ENCODE data around the gene TSGA10IP.
"Not testable (repeated sequence)": the region's sequence is repeated elsewhere in the genome, so short reads cannot be mapped to it uniquely, and the experiment has no call there.

The TSGA10IP gene

DNA sequence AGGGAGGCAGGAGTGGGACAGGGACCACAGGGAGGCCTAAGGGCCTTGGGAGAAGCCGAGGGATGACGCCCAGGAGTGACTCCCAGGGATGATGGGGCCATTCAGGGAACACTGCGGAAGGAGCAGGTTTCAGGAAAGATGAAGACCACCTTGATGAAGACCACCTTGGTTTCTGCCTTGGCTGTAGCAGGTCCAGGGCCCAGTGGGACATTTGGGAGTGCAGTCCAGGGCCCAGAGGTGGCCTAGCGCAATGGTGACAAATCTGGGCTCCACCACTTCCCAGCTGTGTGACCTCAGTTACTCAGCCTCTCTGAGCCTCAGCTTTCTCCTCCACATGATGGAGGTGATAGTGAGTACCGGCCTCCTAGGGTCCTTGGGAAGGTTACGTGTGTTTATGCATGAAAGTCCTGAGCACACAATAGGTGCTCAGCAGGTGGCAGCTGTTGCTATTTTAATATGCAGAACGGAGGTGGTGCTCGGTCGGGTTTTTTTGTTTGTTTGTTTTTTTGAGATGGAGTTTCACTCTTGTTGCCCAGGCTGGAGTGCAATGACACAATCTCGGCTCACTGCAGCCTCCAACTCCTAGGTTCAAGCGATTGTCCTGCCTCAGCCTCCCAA, 770 bp downstream of the TSGA10IP start:
- FAIRE-seq (no peak), DNase-seq (ENCODE audit: low spot score) (no peak)

DNA sequence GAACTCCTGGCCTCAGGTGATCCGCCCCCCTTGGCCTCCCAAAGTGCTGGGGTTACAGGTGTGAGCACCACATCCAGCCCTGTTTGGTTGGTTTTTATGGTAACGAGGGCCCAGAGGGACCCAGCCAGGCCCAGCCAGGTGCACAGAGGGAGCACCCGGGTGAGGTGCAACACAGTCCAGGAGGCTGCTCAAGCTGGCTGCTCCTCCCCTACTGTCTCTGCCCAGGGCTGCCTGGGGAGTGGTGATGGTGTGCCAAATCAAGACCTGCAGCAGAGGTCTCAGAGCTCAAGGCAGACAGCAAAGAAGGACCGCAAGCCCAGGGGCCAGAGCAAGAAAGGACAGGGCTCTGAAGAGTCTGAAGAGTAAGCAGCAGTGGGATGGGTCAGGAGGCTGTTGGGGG, 1.4 kb downstream of the TSGA10IP start:
- DNase-seq (ENCODE audit: low spot score) (no peak), FAIRE-seq (no peak)

DNA sequence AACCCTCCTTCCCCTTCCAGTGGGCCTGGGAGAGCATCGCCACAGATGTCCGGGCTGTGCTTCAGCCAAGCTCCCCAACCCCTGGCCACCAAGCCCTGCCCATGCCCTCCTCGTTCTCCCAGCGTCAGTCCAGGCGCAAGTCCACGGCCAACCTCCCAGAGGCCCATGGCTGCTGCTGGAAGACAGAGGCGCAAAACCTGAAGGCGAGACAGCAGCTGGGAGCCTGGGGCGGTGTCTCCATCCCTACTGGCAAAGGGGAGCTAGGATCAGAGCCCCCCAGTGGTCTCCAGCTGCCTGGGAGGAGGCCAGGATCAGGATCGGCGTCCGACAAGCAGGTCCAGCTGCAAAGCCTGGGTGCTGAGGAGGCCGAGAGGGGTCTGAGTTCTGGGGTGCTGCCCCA, 1.9 kb downstream of the TSGA10IP start:
- no peak for DNase-seq (ENCODE audit: low spot score)

DNA sequence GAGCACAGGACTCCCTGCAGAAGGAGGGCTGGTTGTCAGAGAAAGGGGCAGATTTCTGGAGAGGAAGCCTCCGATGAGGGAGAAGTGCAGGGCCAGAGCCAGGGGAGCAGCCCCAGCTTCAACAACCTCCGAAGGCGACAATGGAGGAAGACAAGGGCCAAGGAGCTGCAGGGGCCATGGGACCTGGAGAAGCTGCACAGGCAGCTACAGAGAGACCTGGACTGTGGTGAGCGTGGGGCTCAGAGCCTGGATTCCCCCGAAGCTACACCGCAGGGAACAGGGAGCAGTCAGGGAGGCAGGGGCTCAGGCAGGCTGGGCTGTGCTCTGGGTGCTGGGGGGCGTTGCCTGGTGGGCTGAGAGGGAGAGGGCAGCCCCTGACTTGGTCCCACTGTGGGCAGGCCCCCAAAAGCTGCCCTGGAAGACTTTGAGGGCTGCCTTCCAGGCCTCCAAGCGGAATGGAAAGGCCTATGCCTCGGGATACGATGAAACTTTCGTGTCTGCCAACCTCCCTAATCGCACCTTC, 2.4 kb downstream of the TSGA10IP start:
- no peak for DNase-seq (ENCODE audit: low spot score)
- FAIRE-seq, result no peak

More for the DNA sequence above, 1.9 kb downstream of the TSGA10IP start:
- no peak for FAIRE-seq

DNA sequence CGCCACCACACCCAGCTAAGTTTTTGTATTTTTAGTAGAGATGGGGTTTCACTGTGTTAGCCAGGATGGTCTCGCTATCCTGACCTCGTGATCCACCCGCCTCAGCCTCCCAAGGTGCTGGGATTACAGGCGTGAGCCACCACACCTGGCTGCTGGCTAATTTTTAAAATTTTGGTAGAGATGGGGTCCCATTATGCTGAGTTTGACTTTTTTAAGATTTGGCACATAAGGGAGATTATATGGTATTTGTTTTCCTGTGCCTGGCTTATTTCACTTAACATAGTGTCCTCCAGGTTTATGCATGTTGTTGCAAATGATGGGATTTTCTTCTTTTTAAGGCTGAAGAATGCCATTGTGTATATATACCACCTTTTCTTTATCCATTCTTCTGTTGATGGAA, 5.4 kb downstream of the TSGA10IP start:
- not testable (repeated sequence) for FAIRE-seq; DNase-seq (ENCODE audit: low spot score)

DNA sequence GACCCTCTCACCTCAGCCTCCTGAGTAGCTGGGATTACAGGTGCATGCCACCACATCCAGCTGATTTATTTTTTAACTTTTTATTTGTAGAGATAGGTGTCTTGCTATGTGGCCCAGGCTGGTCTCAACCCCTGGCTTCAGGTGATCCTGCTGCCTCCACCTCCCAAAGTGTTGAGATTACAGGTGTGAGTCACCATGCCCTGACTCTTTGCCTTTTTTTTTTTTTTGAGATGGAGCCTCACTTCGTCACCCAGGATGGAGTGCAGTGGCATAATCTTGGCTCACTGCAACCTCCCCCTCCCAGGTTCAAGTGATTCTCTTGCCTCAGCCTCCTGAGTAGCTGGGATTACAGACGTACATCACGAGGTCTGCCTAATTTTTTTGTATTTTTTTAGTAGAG, 6.4 kb downstream of the TSGA10IP start:
- not testable (repeated sequence) for DNase-seq (ENCODE audit: low spot score); FAIRE-seq

DNA sequence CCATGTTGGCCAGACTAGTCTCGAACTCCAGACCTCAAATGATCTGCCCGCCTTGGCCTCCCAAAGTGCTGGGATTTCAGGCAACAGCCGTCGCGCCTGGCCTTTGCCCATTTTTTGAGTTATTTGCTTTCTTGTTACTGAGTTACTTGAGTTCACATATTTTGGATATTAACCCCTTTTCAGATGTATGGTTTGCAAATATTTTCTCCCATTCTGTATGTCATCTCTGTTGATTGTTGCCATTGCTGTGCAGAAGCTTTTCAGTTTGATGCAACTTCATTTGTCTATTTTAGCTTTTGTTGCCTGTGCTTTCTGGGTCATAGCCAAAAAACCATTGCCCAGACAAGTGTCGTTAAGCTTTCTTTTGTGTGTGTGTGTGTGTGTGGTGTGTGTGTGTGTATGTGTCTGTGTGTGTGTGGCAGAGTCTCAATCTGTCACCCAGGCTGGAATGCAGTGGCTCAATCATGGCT, 6.8 kb downstream of the TSGA10IP start:
- FAIRE-seq (no peak), DNase-seq (ENCODE audit: low spot score) (no peak)

DNA sequence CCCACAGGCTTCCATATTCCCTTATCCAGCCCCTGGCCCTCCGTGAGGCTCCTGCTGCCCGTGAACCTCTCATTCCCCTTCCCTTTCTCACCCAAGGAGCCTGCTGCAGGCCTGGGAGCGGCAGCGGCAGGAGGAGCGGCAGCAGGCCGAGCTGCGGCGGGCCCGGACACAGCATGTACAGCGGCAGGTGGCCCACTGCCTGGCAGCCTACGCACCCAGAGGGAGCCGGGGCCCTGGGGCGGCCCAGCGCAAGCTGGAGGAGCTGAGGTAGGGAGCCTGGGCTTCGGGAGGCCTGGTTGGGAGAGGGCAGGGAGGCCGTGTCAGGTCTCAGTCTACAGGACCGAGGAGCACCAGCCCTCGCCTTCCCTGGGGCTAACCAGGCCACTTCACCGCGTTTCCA, 8.2 kb downstream of the TSGA10IP start:
- FAIRE-seq, result no peak
- no peak for DNase-seq (ENCODE audit: low spot score)

DNA sequence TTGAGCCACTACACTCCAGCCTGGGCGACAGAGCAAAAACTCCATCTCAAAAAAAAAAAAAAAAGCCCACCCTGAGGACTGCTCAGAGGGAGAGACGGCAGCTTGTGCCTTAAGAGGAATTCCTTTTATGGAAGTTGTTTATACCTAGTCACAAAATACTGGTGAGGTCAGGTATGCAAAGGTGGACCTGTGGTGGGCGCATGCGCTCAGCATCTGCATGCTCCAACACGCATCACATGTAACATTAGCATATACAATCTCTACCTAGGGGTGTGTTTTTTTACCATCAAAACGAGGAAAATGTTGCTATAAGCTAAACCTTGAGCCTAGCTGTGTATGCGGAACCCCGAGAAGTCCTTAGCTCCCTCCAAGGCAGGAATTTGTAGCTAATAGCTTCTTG, 9.5 kb downstream of the TSGA10IP start:
- DNase-seq (ENCODE audit: low spot score) (no peak), FAIRE-seq (no peak)

DNA sequence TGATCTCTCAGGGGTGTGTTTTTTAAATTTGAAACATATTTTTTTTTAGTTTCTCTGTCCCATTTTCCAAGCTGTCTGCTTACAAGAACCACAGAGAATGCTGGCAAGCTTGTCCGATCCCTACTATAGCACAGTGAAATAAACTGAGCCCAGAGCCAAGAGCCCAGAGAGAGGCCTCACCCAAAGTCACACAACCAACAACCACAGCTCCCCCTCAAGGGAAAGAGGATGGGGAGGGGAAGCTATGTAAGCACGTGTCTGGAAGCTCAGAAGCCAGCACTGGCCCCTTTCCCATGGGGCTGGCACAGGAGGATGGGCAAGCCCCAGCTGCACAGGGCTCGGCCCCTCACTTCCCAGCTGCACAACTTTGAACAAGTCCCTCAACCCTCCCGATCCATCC, 13.0 kb downstream of the TSGA10IP start:
- FAIRE-seq, result no peak
- no peak for DNase-seq (ENCODE audit: low spot score)

DNA sequence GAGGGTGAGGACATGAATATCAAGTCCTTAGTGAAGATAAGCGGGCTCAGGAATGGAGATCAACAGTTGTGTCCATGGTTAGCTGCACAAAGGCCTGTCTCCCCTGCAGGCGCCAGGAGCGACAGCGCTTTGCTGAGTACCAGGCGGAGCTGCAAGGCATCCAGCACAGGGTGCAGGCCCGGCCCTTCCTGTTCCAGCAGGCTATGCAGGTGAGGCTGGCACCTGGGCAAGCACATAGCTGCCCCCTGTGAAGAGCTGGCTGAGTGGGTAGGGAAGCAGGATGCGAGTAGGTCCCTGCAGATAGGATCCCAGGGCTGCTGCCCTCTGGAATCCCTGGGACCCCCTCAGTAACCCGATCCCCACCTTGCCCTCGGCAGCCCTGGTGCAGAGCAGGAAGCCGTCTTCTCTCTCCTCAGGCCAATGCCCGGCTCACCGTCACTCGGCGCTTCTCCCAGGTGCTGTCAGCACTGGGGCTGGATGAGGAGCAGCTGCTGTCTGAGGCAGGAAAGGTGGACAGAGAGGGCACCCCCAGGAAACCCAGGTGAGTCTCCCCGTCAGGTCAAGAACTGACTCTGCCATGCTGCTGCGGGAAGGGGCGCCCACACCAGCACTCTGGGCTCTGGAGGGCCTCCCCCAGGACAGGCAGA, 13.6 kb downstream of the TSGA10IP start:
- FAIRE-seq, result no peak
- no peak for DNase-seq (ENCODE audit: low spot score)

DNA sequence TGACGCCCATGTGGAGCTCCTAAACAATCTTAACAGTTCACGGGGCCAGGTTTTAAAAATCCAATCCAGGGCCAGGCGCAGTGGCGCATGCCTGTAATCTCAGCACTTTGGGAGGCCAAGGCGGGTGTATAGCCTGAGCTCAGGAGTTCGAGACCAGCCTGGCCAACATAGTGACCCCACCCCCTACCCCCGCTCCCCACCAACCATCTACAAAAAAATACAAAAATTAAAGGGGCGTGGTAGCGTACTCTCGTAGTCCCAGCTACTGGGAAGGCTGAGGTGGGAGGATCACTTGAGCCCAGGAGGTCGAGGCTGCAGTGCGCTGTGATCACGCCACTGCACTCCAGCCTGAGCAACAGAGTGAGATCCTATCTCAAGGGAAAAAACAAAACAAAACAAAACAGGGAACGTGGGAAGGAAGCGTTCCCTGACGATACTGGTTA, 15.6 kb downstream of the TSGA10IP start:
- no peak for DNase-seq (ENCODE audit: low spot score)
- FAIRE-seq, result no peak

DNA sequence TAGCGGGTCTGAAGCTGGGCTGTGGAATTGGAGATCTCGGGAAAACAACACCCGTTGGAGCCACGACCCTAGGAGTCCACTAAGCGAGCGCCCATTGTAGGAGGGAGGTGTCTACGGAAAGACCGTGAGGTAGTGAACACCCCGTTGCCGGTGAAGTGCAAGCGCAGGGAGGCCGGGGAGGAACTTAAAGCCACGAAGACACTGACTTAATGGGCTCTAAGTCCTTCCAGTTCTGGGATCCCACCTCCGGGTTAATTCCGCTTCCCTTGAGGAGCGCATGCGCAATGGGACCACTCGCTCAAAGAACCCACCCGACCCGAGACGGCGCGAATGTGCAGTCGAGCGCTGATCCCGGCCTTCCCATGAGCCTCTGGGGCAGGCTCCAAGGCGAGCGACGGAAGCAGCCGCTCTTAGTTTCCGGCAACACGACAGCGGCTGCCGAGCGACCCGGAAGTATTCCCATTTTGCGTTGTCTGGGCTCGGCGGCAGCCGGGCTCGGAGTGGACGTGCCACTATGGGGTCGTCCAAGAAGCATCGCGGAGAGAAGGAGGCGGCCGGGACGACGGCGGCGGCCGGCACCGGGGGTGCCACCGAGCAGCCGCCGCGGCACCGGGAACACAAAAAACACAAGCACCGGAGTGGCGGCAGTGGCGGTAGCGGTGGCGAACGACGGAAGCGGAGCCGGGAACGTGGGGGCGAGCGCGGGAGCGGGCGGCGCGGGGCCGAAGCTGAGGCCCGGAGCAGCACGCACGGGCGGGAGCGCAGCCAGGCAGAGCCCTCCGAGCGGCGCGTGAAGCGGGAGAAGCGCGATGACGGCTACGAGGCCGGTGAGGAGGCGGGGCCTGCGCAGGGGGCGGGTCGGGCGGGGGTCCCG, 16.2 kb downstream of the TSGA10IP start, which contains the start of gene SART1:
TSS of gene SART1 (plus strand) at position 468 of the 874 bp plus-strand sequence. CDS start at position 515, 47 bp downstream.
- FAIRE-seq (no peak), DNase-seq (ENCODE audit: low spot score) (peak; percentile 99)

DNA sequence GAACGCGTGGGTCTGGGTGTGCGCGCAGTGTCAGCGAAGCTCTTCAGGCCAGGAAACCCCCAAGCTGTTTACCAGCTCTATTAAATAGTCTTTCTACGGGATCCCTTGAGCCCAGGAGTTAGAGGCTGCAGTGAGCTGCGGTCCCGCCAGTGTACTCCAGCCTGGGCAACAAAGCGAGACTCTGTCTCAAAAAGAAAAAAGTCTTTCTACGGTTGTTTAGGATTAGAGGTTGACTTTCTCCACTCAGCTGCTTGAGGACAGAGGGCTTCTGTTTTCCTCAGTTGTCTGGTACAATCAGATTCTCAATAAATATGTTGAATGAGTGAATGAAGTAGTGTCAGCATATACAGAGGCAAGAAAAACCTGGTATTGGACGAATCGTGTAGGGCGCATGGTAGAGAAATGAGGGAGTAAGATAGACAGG, 16.9 kb downstream of the TSGA10IP start:
- DNase-seq (ENCODE audit: low spot score) (no peak), FAIRE-seq (no peak)

DNA sequence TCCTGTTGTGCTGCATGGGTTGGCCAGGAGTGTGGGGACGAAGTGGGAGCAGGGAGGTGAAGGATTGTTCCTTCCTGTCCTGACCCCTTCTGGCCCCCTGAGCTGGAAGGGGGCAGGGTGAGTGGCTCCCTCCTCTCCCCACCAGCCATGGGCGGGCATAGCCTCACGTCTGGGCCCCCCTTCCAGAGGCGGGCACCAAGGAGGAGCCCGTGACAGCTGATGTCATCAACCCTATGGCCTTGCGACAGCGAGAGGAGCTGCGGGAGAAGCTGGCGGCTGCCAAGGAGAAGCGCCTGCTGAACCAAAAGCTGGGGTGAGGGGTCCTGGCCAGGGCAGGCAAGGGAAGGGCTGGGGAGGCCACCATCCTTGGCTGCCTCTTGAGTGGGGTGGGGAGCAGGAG, 19.6 kb downstream of the TSGA10IP start:
- DNase-seq (ENCODE audit: low spot score) (no peak), FAIRE-seq (no peak)

DNA sequence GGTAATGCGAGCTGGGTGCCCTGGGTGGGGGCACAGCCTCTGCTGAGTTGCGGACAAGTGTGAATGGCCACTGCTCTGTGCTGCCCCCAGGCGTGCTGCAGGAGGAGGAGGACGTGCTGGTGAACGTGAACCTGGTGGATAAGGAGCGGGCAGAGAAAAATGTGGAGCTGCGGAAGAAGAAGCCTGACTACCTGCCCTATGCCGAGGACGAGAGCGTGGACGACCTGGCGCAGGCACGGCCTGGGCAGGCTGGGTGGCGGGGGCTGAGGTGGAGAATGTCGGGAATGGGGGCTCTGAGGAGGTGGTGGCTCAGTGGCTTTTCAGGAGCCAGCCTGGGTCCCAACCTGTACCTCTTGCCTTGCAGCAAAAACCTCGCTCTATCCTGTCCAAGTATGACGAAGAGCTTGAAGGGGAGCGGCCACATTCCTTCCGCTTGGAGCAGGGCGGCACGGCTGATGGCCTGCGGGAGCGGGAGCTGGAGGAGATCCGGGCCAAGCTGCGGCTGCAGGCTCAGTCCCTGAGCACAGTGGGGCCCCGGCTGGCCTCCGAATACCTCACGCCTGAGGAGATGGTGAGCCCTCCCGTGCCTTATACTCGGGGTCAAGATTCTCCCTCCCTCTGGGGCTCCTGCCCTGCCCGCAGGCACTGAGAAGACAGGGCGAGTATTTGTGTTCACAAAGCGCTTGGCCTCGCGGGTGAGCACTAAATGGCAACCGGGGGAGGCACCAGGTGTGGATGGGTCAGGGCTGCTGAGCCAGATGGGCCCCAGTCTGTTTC, 20.9 kb downstream of the TSGA10IP start:
- no peak for FAIRE-seq
- no peak for DNase-seq (ENCODE audit: low spot score)

DNA sequence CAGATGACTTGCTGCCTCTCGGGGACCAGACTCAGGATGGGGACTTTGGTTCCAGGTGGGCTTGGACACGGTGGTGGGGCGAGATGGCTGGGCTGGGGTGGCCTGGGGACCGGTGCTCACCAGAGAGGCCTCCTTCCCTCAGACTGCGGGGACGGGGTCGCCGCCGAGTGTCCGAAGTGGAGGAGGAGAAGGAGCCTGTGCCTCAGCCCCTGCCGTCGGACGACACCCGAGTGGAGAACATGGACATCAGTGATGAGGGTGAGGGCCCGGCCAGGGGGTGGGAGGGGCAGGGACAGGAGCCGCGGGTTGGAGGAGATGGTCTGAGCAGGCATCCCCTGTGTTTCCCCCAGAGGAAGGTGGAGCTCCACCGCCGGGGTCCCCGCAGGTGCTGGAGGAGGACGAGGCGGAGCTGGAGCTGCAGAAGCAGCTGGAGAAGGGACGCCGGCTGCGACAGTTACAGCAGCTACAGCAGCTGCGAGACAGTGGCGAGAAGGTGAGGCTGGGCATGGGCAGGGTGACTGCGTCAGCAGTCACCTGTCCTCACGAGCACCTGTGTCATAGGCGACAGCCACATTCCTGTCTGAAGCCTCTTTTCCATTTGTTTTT, 22.2 kb downstream of the TSGA10IP start:
- no peak for FAIRE-seq
- no peak for DNase-seq (ENCODE audit: low spot score)

DNA sequence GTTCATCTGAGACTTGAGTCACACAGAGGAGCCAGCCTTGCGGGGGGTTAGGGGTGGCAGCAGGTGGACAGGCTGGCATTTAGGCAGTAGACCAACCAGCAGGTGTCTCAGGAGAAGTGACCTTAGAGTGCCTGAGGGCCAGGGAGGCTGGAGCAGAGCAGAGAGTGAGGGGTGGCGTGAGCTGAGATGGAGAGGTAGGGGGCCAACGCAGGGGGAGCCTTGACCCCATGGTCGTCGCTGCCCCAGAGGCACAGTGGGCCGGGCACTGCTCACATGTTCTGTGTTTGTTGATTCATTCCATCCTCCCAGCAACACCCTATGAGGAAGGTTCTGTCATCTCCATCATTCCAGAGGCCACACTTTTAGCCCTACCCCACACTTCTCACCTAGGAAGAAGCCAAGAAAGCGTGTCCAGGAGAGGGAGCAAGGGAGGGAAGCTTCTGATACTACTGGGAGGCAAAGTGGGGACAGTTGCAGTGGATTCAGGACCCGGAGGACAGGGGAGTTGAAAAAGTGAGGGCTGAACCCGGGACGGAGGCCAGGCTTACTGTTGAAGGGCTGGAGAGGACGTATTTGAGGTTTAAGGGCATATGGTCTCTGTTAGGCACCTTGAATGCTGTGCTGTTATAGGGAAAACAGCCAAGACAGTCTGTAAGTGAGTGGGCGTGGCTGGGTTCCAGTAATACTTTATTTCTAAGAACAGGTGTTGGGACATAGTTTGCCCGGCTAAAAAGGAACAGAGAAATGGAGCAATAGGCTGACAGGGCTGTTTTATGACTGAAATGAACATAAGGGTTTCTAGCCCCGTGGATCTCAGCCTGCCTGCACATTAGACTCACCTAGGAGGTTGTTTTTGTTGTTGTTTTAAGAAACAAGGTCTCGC, 23.6 kb downstream of the TSGA10IP start:
- DNase-seq (ENCODE audit: low spot score), result no peak
- FAIRE-seq, result no peak

DNA sequence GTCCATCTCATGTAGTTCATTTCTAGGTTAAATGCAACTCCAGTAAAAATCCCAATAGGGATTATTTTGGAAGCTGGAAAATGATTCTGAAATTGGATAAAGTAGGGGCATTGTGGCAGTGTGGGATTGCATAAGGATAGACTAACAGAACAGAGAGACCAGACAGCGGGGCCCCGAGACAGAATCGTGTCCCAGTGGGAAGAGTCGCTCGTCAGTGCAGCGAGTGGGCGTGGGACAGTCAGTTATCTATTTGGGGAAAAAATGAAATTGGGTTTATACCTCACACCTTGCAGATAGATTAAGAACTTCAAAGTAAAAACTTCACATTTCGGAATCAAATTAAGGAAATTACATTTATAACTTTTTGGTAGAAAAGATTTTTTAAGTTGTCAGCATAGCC, 26.8 kb downstream of the TSGA10IP start:
- FAIRE-seq, result no peak

More for the DNA sequence above, 26.8 kb downstream of the TSGA10IP start:
- DNase-seq (ENCODE audit: low spot score), result no peak
